ENCODE results near the gene OR10P1. TPM values are rescaled to one million over a fixed set of nuclear protein-coding genes. Genes with fewer than 3 reads are reported as not detected.
"Not testable (repeated sequence)": the region's sequence is repeated elsewhere in the genome, so short reads cannot be mapped to it uniquely, and the experiment has no call there.

OR10P1 gene
- total RNA-seq, 1 experiment from 2014 or later: not detected

GRCh38 chr12:55637467-55637866 is 775 bp downstream of the OR10P1 start:
- Histone ChIP-seq H3K36me3 (replicated peaks; ENCODE audit: control insufficient read depth, insufficient read depth, low read length) (no peaks in the 10 kb centered on the region), H3K27me3 (ENCODE audit: control insufficient read depth, insufficient read depth, low read length) (no peaks in the 10 kb centered on the region), H3K4me3 (ENCODE audit: insufficient read depth, low read depth, low read length) (no peak overlapping the region)
- DNase-seq: no peak

GRCh38 chr12:55641595-55641994 is 4.9 kb downstream of the OR10P1 start:
- no peaks in the 10 kb centered on the region for H3K36me3 ChIP-seq (replicated peaks; ENCODE audit: control insufficient read depth, insufficient read depth, low read length)

GRCh38 chr12:55642267-55642666 is 5.6 kb downstream of the OR10P1 start:
- DNase-seq: no peak
- H3K27me3 ChIP-seq (ENCODE audit: control insufficient read depth, insufficient read depth, low read length): no peaks in the 10 kb centered on the region; the same call in 1 of the 2 replicates
- no peaks in the 10 kb centered on the region for H3K36me3 ChIP-seq (replicated peaks; ENCODE audit: control insufficient read depth, insufficient read depth, low read length)
- no peak overlapping the region for H3K4me3 ChIP-seq (ENCODE audit: insufficient read depth, low read depth, low read length)

More at GRCh38 chr12:55641595-55641994, 4.9 kb downstream of the OR10P1 start:
- no peak for DNase-seq
- no peak overlapping the region for H3K4me3 ChIP-seq (ENCODE audit: insufficient read depth, low read depth, low read length)
- H3K27me3 ChIP-seq (ENCODE audit: control insufficient read depth, insufficient read depth, low read length): no peaks in the 10 kb centered on the region; the same call in 1 of the 2 replicates

DNA sequence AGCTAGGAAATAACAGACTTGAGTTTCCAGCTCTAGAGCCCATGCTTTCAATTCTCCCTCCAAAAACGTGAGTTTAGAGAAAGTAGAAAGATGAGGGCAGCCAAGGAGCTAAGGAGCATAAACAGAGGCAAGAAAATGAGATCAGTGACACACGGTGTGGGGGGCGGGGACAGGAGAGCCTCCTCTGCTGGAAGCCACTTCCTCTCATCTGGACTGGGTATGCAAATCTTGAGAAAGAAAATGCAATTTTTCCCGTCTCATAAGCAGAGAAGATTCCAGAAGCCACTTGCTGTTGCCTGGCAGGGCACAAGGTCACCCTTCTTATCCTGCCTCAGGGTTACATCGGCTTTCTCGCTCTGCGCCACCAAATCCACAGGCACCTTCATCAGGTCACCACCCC is 6.0 kb downstream of the OR10P1 start:
- Histone ChIP-seq H3K4me3 (ENCODE audit: insufficient read depth, low read depth, low read length) (no peak overlapping the region), H3K27me3 (ENCODE audit: control insufficient read depth, insufficient read depth, low read length) (no peaks in the 10 kb centered on the region; the same call in 1 of the 2 replicates), H3K36me3 (replicated peaks; ENCODE audit: control insufficient read depth, insufficient read depth, low read length) (no peaks in the 10 kb centered on the region)
- DNase-seq: no peak

DNA sequence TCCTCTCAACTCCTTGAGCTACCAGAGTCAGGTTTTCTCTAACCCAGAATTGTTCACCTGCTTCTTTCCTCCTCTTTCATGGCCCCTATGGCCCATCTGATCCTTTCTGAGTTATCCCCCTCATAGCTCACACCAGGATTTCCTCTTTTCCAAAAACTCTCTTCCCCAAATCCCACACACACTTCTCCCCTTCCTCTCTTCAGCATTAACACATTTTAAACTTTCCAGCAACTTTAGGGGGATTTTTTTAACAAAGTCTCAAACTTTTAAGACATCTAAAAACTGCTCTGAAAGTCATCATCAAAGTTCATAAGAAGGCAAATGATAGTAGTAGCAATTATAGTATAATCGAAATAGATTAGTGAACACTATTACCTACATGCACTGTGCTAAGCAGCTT is 7.9 kb downstream of the OR10P1 start:
- Histone ChIP-seq H3K36me3 (replicated peaks; ENCODE audit: control insufficient read depth, insufficient read depth, low read length) (no peaks in the 10 kb centered on the region), H3K4me3 (ENCODE audit: insufficient read depth, low read depth, low read length) (no peak overlapping the region), H3K27me3 (ENCODE audit: control insufficient read depth, insufficient read depth, low read length) (no peaks in the 10 kb centered on the region; the same call in 1 of the 2 replicates)
- no peak for DNase-seq

DNA sequence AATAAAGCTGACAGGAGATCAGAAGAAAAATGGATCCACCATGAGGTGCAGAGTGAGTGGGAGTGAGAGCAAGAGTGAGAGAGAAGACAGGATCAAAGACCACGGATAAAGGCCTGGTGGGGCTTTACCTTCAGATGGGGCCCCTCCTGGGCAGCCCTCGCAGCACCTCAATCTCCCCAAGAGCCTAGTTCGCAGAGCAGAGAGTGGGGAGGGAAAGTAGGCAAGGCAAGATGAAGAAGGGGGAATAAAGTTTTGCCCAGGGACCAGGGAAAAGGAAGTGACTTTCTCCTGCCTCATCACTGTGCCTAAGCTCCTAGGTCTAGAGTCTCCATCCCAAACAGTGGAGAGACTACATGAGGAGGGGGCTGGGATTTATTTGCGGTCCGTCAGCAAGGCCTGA is 10.3 kb downstream of the OR10P1 start:
- no peaks in the 10 kb centered on the region; the same call in 1 of the 2 replicates for H3K27me3 ChIP-seq (ENCODE audit: control insufficient read depth, insufficient read depth, low read length)
- no peak overlapping the region for H3K4me3 ChIP-seq (ENCODE audit: insufficient read depth, low read depth, low read length)
- no peaks in the 10 kb centered on the region for H3K36me3 ChIP-seq (replicated peaks; ENCODE audit: control insufficient read depth, insufficient read depth, low read length)
- no peak for DNase-seq

GRCh38 chr12:55650620-55651298 is 14.1 kb downstream of the OR10P1 start:
- H3K36me3 ChIP-seq (replicated peaks; ENCODE audit: control insufficient read depth, insufficient read depth, low read length); DNase-seq; H3K4me3 ChIP-seq (ENCODE audit: insufficient read depth, low read depth, low read length); H3K27me3 ChIP-seq (ENCODE audit: control insufficient read depth, insufficient read depth, low read length): not testable (repeated sequence)

- no peak overlapping the region for H3K4me3 ChIP-seq (ENCODE audit: insufficient read depth, low read depth, low read length)
- no peaks in the 10 kb centered on the region for H3K36me3 ChIP-seq (replicated peaks; ENCODE audit: control insufficient read depth, insufficient read depth, low read length)
- no peaks in the 10 kb centered on the region for H3K27me3 ChIP-seq (ENCODE audit: control insufficient read depth, insufficient read depth, low read length)
- DNase-seq: no peak
Observed at GRCh38 chr12:55651299-55651683, 14.6 kb downstream of the OR10P1 start.

GRCh38 chr12:55652352-55652751 is 15.7 kb downstream of the OR10P1 start:
- H3K4me3 ChIP-seq (ENCODE audit: insufficient read depth, low read depth, low read length): no peak overlapping the region
- no peaks in the 10 kb centered on the region for H3K27me3 ChIP-seq (ENCODE audit: control insufficient read depth, insufficient read depth, low read length)
- no peak for DNase-seq
- no peaks in the 10 kb centered on the region for H3K36me3 ChIP-seq (replicated peaks; ENCODE audit: control insufficient read depth, insufficient read depth, low read length)

DNA sequence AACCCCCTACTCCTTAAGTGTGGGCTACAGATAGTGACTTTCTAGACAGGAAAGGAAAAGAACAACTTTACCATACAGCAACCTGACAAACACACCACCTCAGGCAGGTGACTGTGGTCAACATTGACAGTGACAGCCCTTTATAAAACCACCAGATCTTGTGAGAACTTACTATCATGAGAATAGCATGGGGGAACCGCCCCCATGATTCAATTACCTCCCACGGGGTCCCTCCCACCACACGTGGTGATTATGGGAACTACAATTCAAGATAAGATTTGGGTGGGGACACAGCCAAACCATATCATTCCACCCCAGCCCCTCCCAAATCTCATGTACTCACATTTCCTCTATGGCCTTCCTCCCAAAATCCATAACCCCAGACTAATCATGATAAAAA is 16.3 kb downstream of the OR10P1 start:
- Histone ChIP-seq H3K36me3 (replicated peaks; ENCODE audit: control insufficient read depth, insufficient read depth, low read length) (no peaks in the 10 kb centered on the region), H3K4me3 (ENCODE audit: insufficient read depth, low read depth, low read length) (no peak overlapping the region), H3K27me3 (ENCODE audit: control insufficient read depth, insufficient read depth, low read length) (no peaks in the 10 kb centered on the region)
- no peak for DNase-seq

- no peaks in the 10 kb centered on the region for H3K36me3 ChIP-seq (replicated peaks; ENCODE audit: control insufficient read depth, insufficient read depth, low read length)
- no peaks in the 10 kb centered on the region for H3K27me3 ChIP-seq (ENCODE audit: control insufficient read depth, insufficient read depth, low read length)
- no peak overlapping the region for H3K4me3 ChIP-seq (ENCODE audit: insufficient read depth, low read depth, low read length)
- DNase-seq: no peak
Observed at GRCh38 chr12:55654511-55655214, 18.0 kb downstream of the OR10P1 start.

DNA sequence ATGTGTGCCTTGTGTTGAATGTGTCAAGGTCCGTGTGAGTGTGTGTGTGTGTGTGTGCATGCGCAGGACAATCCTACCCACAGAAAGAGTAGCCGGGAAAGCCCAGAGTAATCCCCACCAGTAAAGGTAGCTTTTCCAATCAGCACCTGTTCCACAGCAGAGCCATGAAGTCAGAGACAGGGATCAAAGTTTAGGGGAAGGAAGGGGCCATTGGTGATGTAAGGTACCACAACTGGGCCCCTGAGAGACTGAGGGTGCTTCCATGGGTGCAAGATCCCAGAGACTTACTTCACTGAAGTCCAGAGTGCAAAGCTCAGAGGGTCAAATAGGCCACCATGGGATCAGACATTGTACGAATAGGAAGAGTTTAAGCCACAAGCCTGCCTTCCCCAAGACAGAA is 20.5 kb downstream of the OR10P1 start:
- Histone ChIP-seq H3K36me3 (replicated peaks; ENCODE audit: control insufficient read depth, insufficient read depth, low read length) (no peaks in the 10 kb centered on the region), H3K4me3 (ENCODE audit: insufficient read depth, low read depth, low read length) (no peak overlapping the region), H3K27me3 (ENCODE audit: control insufficient read depth, insufficient read depth, low read length) (no peaks in the 10 kb centered on the region)
- DNase-seq: no peak

- no peak for DNase-seq
- Histone ChIP-seq H3K4me3 (ENCODE audit: insufficient read depth, low read depth, low read length) (no peak overlapping the region), H3K36me3 (replicated peaks; ENCODE audit: control insufficient read depth, insufficient read depth, low read length) (no peaks in the 10 kb centered on the region), H3K27me3 (ENCODE audit: control insufficient read depth, insufficient read depth, low read length) (no peaks in the 10 kb centered on the region)
Observed at GRCh38 chr12:55658212-55658611, 21.5 kb downstream of the OR10P1 start.

DNA sequence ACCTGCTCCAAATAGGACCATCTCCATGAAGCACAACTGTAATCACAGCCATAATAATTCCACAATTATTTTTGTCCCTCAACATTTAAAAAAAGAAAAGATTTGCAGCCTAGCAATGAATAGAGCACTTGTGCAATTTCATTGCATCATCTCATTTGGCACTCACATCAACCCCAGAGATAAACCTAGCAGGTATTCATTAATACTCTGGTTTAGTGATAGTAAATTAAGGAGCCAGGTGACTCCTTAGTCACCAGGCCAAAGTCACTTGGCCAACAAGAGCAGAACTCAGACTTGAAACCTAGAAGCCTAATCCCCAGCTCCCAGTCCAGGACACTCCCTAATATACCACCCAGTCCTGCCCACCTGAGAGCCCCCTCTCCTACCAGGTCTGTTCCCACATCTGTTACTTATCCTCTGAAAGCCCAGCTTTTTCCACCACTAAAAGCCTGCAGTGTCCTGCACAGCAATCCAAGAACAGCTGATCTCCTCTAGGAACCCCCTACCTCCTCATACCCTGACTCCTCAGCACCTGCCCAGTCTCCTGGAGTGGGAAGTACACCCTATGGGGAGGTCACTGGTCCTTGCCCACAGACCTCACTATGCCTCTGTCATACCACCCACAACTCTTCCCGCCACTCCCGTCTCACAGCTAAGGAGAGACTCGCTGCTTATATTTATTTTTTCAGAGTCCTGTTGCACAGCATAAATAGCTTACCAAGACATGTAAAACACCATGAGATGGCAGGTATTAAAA is 22.1 kb downstream of the OR10P1 start:
- DNase-seq: no peak
- Histone ChIP-seq H3K27me3 (ENCODE audit: control insufficient read depth, insufficient read depth, low read length) (no peaks in the 10 kb centered on the region), H3K4me3 (ENCODE audit: insufficient read depth, low read depth, low read length) (no peak overlapping the region), H3K36me3 (replicated peaks; ENCODE audit: control insufficient read depth, insufficient read depth, low read length) (no peaks in the 10 kb centered on the region)
